Fibroblast of mammary gland (primary cell): ENCODE results near the gene PARP12.

Source experiments
- DNase-seq: peaks from one replicate; pipeline ENCODE4 v3.0.0-alpha.2; 2010; ENCODE audit warnings: low read depth
- H3K4me3 ChIP-seq: 2 replicates; pipeline ENCODE4 v1.5.1; 2011; ENCODE audit warnings: low read depth, mild to moderate bottlenecking, low read length, moderate library complexity; ENCODE audit not compliant: control insufficient read depth
- TF ChIP-seq, protein P1 (sequence below): conservative IDR thresholded peaks from 2 replicates; pipeline ENCODE4 v1.5.1; 2011; ENCODE audit warnings: low read depth, low read length, inconsistent platforms; ENCODE audit not compliant: control insufficient read depth, insufficient read depth

PARP12 gene

GRCh38 chr7:140031364-140031763 lies 31.4 kb downstream of the PARP12 start:
- no peak overlapping the region for H3K4me3 ChIP-seq
- TF ChIP-seq, protein P1, sequence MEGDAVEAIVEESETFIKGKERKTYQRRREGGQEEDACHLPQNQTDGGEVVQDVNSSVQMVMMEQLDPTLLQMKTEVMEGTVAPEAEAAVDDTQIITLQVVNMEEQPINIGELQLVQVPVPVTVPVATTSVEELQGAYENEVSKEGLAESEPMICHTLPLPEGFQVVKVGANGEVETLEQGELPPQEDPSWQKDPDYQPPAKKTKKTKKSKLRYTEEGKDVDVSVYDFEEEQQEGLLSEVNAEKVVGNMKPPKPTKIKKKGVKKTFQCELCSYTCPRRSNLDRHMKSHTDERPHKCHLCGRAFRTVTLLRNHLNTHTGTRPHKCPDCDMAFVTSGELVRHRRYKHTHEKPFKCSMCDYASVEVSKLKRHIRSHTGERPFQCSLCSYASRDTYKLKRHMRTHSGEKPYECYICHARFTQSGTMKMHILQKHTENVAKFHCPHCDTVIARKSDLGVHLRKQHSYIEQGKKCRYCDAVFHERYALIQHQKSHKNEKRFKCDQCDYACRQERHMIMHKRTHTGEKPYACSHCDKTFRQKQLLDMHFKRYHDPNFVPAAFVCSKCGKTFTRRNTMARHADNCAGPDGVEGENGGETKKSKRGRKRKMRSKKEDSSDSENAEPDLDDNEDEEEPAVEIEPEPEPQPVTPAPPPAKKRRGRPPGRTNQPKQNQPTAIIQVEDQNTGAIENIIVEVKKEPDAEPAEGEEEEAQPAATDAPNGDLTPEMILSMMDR, result no peak
- peak; percentile 31 for DNase-seq

DNA sequence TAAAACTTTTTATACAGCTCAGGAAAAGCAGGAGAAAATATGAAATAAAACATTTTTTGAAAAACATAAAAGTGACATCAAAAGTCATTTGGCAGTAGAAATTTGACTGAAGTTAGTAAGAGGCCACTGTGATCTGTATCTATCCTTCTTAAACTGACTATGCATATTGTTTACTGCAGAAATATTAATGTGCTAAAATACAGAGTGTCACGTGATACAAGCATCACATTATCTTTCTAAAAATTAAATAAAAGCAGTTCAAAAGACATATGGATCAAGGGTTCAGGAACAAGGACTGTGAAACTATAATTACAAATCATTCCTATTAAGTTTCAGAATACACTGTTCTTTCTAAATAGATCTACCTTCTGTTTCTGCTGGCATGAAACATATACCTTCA lies 33.7 kb downstream of the PARP12 start:
- TF ChIP-seq, protein P1, result no peak
- H3K4me3 ChIP-seq, result no peak overlapping the region
- no peak for DNase-seq

DNA sequence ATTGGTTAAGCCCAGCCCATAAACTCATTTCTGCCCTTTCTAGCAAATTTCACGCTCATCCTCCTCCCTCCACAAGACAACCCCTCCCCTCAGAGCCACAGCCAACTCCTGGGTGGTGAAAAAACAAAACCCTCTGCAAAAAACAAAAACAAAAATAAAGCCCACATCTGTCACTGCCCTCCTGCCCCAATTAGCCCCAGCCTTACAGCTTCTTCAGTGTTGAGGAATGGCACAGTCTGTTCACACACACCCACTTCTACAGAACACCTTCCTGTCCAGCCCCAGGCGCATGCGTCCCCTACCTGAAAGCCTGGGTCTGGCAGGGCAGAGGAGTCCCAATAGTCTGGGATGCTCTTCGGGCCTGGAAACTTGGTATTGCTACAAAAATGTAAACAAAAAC lies 34.4 kb downstream of the PARP12 start:
- DNase-seq, result no peak
- no peak overlapping the region for H3K4me3 ChIP-seq
- TF ChIP-seq, protein P1, result no peak

DNA sequence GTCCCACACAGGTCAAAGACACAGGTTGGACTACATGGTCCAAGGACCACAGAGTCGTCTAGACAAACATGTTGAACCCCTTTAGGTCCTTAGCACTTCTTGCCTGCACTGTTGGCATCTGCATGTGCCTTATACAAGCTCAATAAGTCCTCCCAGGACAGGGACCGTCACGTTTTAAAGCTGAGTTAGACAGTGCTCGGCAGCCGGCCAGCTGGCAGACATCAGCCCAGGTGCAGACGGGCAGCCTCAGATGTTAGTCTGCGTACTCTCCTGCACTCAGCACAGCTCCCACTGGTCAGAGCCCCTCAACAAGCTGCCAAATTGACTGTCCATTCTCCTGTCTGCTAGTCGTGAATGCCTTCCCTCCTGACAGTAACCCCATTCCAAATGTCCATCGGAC lies 34.9 kb downstream of the PARP12 start:
- no peak for DNase-seq
- TF ChIP-seq, protein P1, result no peak
- H3K4me3 ChIP-seq, result no peak overlapping the region

GRCh38 chr7:140026935-140027334 lies 35.8 kb downstream of the PARP12 start:
- no peak overlapping the region for H3K4me3 ChIP-seq
- TF ChIP-seq, protein P1, result no peak
- no peak for DNase-seq

DNA sequence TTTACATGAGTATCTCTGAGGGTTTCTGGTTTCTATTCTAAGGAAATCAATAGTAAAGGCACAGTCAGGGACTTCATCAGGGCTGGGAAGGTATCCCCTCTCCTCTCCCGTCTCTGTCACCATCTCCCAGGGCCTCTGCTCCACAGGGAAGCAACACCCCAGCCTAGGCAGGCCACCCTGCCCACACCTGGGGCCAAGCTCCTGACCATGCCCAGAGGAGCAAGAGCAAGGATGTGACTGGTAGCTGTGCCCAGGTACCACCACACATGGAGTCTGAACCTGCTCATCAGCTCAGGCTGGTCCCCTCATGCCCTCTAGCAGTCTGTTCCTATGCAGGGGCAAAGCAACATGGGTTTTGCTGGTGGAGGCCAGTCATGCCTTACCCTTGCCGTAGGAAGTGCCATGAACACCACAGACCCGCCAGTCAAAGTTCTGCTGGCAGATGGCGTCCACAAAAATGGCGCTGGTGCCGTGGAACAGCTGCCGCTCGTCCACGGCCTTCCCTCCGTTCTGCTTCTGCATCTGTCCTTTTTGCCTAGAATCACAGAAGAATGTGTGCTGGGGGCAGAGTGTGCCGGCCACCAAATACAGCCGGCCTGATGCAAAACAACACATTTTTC lies 36.8 kb downstream of the PARP12 start:
- no peak overlapping the region for H3K4me3 ChIP-seq
- DNase-seq, result no peak
- TF ChIP-seq, protein P1, result no peak

- DNase-seq, result no peak
- TF ChIP-seq, protein P1, result no peak
- no peak overlapping the region for H3K4me3 ChIP-seq
Observed at GRCh38 chr7:140025241-140025640, 37.5 kb downstream of the PARP12 start.
